GM18868 (cell line): Measurements from ENCODE around the gene EVC2.

Experiments
- ATAC-seq: cut with Tn5 transposase; IDR thresholded peaks from one replicate; pipeline ENCODE4 v1.9.1; 2021; ENCODE audit warnings: mild to moderate bottlenecking, moderate library complexity; ENCODE audit not compliant: unreplicated experiment

The EVC2 gene

DNA sequence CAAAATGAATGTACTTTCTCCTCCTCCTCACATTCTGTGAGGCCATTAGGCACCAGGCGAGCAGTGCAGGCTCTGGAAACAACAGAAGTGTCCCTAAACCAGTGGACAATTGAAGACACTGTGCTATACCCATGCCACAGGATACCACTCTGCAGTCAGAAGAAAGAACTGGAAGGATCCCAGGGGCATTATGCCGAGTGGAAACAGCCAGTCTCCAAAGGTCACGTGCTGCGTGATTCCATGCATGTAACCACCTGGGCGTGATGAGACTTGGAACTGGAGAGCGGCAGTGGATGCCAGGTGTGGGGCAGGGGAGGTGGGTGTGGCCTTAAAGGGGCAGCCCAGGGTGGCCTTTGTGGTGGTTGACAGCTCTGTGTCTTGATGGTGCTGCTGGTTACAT is 139.4 kb downstream of the EVC2 start:
- ATAC-seq = no peak

DNA sequence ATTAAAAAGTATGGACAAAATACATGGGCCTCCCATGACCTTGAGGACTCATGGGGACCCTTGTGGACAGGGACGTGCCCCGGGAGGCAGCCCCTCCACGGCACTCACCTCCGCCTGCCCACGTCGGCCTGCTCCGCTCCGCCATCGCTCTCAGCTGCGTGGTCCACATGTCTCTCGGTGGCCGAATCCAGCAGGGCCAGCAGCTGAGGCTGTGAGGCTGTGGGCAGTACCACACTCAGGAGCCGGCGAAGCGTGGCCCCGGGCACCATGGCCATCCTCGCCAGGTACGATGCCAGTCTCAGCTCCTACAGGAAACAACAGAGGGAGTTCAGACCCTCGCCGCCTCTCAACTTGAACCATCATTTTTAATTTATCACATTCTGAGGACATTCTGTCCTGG is 140.0 kb downstream of the EVC2 start:
- no peak for ATAC-seq

DNA sequence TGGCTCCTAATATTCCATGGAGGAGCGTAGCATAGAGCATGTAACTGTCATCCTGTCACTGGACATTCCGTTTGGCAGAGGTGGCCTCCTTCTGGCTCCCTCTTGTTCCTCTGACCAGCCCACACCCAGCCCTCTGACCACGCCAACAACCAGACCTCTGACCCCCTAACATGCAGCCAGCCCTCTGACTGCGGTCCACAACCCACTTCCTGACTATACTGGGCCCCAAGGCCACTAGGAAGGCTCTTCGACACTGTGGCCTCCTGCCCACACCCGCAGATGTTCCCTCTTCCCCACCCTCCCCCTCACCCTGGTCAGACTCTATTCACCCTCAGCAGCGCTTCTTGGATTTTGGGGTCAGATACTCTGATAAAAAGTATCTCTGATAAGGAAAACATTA is 141.4 kb downstream of the EVC2 start:
- no peak for ATAC-seq

DNA sequence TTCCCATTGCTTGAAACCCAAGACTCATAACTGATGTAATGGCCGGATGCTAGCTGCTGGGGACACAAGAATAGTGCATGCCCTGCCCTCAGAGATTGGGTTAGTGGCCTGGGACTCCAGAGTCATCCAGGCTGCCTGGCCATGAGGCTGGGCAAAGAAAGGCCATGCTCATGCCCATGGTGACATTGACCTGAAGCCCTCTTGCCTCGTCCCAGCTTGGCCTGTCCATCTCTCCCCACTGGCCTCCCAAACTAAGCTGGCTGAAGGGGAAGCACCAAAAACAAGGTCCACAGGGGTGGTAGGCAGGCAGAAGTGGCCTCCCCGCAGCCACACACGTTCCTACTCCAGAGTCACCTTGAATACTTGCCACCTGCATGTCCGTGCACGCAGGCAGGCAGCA is 141.8 kb downstream of the EVC2 start:
- no peak for ATAC-seq

DNA sequence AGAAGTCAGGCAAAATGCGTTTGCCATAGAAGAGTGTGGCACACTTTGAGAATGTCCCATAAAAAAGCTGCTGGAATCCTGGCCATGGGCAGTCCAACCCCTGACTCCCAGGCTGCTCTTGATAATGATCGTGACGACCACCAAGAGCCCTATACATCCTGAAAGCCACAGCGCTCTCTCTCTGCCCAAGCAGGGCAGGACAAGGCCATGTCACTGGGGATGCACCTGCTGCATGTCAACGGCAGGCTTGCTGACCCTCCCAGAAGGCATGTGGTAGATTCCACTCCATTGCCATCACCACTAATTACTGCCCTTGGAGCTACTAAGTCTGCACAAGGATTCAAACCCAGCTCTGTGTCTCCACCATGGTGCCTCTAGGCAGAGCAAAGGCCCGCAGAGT is 144.5 kb downstream of the EVC2 start:
- no peak for ATAC-seq

DNA sequence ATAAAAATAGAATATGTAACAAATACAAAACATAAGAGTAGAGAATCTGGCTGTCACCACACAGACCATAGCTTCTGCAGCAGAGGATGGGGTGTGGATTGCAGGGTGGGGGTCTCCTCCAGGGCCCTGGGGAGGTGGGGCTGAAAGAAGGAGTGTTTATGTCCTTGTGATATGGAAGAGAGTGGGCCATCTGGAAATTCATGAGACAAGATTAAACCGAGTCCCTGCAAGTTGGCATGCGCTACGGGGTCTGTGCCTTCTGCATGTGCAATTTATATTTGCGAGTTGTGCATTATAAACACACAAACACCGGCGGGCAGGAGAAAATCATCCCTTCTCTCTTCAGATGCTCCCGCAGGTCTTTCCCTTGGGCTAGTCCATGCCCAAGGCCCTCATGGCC is 145.9 kb downstream of the EVC2 start:
- ATAC-seq = no peak

DNA sequence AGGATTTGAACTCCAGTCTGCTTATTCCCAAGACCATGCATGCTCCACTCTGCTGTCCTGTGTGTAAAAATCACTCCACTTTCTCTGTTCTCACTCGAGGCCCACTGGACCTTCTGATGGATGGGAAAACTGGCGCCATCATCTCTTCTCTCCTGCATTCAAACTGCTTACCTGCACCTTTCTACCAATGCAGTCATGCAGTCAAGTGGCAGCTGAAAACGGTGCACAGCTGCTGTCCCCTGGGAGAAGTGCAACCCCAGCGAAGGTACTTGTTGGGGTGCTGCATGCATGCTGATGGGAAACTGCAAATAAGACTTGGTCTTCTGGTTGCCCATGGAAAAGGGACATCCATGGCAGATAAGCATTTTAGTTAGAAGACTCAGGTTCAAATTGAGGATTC is 147.1 kb downstream of the EVC2 start:
- ATAC-seq = no peak

DNA sequence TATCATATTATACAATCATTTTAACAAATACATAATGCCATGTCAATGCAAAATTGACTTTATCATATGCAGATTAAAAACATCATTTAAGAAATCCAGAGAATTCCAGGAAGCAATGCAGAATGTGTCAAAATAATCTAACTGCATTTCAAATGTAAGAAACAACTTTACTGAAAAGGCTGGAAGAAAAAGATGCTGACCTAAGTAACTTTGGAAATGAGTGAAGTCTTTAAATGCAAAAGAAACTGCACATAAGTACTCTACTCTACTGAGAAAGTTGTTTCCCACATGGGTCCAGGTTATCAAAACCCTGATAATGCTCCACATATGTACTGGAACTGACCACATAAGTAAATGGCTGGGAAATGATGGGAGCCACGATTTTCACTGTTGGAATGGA is 149.9 kb downstream of the EVC2 start:
- no peak for ATAC-seq

DNA sequence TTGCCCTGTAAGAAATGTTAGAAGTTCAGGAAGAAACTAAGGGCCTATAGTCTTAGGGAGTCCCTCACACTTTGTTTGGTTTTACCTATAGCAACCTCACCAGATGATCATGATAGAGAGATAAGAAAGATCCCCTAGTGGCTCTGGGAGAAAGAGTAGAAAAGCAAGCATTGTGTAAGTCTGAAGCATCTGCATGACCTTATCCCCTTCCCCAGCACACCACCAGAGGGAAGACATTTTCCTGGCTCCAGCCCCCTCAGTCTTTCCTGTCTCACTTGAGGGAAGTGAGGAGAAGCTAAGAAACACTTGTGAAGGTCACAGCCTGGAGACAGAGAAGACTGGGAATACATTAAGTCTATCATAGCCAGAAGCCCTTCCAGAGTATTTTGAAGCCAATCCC is 154.0 kb downstream of the EVC2 start:
- ATAC-seq = no peak

DNA sequence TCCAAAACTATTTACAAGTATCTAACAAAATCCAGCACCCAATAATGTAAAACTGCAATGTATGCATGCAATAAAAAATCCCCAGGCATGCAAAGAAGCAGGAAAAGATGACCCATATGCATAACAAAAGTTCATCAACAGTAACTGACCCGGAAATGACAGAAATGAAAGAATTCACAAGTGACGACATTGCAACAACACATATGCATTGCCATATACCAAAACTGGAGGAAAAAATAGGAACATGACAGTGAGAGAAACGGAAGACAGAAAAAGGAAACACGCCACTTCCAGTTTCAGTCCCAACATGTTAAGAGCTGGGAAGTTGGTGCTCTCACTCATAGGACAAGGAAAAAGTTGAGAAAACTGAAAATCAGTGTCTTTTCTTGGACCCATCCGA is 154.6 kb downstream of the EVC2 start:
- ATAC-seq = no peak

DNA sequence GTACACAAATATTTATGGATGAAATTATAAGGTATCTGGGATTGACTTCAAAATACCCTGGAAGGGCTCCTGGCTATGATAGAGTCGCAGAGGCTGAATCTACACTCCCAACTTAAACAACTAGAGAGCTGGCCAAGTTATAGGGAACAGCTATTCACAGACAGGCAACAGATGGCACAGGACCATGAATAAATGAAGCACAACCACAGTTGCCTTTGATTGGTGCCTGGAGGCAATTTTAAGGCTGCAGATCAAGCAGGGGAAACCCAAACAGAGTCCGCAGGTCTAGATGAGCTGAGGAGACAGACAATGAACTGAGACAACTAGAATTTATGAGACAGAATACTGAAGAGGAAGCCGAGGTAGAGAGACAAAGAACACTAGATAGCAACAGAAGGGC is 155.9 kb downstream of the EVC2 start:
- no peak for ATAC-seq

DNA sequence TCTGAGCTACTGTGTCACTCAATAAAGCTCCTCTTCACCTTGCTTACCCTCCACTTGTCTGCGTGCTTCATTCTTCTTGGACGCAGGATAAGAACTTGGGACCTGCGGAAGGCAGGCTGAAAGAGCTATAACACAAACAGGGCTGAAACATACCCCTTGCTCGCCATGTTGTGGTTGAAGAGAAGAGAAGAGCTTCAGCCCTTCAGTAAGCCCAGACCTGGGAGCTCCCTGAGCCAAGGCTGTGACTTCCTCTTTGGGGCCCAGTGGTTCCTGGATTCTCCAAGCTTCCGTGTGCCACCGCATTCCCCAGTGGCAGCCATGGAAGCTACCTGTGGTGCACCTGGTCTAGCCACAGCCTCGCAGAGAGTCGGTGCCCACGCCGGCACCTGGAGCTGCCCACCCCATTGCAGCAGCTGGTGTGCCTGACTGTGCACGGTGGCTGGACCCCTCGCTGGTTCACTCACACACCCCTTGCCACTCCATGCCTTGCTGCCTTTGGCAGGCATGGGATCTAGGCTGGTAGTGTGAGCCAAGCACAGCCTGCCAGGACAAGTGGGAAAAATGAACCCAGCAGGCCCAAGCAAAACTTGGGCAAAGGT is 160.6 kb downstream of the EVC2 start:
- ATAC-seq = no peak

DNA sequence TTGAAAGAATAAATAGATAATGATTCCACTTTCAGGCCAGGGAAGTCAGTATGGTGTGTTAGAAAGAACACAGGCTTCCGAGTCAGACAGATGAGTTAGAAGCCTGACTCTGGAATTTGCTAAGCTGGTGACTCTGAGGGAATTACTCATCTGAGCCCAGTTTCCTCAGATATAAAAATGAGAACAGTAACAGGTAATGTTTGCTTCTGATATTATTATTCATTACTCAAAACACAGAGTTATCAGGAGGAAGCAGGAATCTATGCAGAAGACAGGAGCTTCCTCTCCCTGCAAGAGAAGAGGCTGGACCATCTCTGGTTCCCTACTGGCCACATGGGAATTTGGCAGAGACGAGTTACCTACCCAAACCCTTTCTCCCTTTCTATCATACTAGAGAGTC is 163.1 kb downstream of the EVC2 start:
- ATAC-seq = no peak

DNA sequence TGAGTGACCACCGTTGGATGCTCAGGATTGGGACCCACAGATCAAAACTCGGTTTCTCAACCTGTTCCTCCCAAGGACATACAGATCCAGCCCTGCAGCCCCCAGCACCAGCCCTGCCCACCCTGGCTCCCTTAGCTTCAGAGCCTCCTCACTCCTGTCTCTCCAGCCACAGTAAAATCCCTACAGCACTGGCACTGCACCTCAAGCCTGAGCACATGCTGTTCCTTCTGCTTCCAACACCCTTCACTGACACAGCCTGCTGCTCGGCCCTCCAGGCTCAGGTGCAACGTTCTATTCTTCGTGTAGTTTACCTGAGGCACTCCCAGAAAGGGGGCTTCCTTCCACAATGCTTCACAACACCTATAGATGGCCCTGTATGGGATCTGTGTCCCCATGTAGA is 163.6 kb downstream of the EVC2 start:
- no peak for ATAC-seq

DNA sequence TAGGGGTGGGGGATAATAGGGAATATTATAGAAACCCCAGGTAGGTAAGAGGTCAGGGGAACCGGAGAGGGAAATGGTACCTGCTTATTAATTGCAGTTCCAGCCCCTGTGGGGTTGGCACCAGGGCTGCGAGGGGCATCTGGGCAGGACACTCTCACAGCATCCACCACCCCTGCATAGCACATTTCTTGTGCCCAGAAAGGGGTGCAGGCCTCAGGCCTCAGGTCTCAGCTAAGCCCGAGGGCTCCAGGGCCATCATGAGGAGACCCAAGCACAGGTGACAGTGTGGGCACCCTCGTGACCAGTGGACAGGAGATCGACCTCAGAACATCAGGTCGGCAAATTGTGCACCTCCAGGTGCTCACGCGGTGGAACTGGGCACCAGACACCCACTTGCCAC is 164.7 kb downstream of the EVC2 start:
- ATAC-seq = no peak

DNA sequence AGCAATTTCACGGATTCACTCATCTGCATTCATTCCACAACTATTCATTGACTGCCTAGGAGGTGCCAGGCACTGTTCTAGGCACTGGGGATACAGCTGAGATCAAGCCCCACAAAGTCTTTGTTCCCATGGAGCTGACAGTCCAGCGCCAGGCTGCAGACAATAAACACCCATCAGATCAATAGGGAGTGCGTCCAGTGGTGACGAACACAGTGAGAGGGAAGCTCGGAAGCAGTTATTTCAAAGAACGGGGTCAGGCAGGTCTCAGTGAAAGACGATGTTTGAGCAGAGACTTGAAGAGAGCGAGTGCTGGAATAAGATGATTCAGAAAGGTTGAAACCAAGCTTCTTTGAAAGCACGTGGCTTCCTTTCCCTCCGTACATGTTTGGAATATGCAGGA is 167.2 kb downstream of the EVC2 start:
- no peak for ATAC-seq

DNA sequence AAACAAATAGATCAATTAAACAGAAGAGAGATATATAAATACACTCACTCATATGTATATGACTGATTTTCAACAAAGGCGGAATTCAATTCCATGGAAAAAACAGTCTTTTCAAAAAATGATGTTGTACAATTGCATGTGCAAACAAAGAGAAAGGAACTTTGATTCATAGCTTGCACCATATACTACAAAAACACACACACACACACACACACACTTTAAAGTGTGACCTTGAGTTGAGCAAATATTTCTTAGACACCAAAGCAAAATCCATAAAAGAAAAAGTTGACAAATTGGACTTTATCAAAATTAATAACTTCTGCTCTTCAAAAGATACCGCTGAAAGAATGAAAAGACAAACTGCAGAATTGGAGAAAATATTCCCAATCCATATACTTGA is 168.8 kb downstream of the EVC2 start:
- ATAC-seq = no peak

DNA sequence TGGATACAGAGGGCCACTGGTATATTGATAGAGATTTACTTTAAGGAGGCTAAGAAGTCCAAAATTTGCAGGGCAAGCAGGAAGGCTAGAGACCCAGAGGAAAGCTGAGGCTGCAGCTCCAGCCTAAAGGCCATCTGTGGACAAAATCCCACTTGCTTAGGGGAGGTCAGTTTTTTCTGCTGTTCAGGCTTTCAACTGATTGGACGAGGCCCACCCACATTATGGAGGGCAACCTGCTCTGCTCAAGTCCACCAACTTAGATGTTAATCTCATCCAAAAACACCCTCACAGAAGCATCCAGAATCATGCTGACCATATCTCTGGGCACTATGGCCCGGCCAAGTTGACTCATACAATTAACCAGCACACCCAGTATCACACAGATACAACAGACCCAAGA is 176.3 kb downstream of the EVC2 start:
- no peak for ATAC-seq

DNA sequence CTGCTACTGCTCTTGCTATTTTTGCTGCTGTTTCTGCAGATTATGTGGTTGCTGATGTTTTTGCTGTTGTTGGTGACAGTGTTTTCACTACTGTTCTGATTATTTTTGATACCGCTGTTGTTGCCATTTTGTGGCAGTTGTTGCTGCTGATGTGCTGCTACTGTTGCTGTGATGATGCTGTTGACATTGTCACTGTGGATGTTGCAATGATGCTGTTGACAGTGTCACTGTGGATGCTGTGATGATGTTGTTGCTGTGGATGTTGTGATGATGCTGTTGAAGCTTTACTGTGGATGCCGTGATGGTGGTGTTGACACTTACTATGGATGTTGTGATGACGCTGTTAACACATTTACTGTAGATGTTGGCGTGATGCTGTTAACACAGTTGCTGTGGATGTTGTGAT is 180.3 kb downstream of the EVC2 start:
- no peak for ATAC-seq

DNA sequence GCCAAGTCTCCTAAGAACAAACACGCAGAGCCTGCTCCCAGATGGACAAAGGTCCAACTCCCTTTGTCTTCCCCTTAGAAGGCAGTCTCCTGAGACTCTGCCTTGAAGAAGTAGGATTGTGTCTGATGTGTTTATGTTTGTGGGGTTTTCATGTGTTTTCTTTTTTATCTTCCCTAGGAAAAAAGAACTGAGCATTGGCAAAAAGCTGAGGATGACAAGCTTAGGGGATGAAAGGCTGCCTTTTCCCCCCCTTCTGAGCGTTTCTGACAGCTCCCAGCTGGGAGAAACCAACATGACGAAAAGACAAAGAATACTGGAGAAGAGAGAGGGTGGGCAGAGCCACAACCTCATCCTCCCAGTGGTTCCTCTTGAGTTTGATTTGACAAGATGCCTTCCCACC is 181.1 kb downstream of the EVC2 start:
- ATAC-seq = no peak

DNA sequence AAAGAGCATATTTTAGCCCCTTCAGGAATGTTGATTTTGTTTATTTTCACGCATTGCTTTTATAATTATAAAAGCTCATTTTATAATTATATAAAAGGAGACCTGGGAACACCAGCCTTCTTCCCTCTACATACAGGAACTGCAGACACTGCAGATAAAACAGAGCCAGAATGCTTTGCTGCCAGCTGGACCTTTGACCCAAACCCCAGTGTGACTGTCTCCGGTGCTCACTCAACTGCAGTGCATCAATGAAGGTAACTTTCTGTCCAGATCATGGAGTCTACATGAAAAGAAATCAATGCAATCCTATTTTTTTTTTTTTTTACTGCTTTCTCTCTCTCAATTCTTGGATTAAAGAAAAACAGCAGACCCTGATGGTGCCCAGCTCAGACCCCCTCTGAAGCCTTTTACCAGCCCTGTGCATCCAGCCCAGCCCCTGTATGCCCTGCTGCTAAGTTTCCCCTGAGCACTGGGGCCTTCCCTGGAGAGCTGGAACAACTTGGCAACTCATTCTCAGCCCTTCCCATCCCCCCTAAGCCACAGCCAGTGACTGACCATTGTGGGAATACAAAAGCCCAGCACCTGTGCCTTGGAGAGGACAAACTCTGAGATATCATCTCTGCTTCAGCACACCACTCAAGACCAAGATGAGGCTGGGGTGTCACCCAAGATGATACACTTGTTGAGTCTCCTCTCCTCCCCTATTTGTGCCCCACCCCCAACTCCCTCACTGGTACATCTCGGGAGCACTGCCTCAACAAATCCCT is 182.1 kb downstream of the EVC2 start:
- ATAC-seq = no peak

DNA sequence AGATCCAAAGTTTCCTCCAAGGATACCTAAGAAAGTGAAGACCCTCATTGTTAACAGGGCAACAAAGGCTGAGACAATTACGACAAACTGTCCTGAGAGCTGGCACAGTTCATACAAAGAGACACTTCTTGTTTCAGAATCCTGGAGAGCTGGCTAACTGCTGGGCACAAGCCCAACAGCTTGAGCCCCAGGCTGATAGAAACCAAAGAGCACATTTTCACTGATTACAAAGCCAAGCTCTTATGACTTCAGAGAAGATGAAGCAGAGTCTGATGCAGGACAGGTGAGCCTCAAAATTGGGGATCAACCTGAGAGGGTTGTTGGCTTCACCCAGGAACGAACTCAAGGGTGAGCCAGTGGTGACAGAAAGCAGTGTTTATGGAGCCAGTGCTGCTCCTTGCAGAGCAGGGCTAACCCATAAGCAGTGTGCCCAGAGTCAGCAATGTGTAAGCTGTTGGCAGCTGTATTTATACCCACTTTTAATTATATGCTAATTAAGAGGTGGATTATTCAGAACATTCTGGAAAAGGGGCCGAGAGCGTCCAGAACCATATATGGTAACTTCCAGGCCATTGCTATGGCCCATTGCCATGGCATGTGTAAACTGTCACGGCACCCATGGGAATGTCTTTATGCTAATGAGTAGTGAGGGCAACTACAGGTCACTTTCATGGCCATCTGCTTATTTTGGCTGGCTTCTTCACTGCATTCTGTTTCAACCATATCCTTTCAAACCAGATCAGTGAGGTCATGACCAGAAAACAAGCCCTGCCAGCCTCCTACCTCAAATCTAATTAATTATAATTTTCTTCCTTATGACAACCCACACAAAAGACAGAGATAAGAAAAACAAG is 183.7 kb downstream of the EVC2 start:
- ATAC-seq = no peak
